ENCODE data around the gene NAXD.

- no peak for TF ChIP-seq POLR2A (IDR thresholded peaks at IDR 0.05; ENCODE audit: low read length)
- no peak for TF ChIP-seq GATA1 (IDR thresholded peaks at IDR 0.05; ENCODE audit: low read depth, low read length)
Observed at GRCh38 chr13:110627761-110628476, 12.6 kb downstream of the NAXD start.
